ENCODE measurements around the gene HNRNPD. TPM values are rescaled to one million over a fixed set of nuclear protein-coding genes. Genes with fewer than 3 reads are reported as not detected.

The HNRNPD gene
- total and polyA plus RNA-seq, 12 donors = 32.2 to 430 (median 109) TPM

- no peaks in the 10 kb centered on the region for H3K27me3 ChIP-seq
- no peak overlapping the region for H3K4me3 ChIP-seq
- no peaks in the 10 kb centered on the region for H3K9me3 ChIP-seq (replicated peaks in 1 of 3)
- TF ChIP-seq, protein P1, sequence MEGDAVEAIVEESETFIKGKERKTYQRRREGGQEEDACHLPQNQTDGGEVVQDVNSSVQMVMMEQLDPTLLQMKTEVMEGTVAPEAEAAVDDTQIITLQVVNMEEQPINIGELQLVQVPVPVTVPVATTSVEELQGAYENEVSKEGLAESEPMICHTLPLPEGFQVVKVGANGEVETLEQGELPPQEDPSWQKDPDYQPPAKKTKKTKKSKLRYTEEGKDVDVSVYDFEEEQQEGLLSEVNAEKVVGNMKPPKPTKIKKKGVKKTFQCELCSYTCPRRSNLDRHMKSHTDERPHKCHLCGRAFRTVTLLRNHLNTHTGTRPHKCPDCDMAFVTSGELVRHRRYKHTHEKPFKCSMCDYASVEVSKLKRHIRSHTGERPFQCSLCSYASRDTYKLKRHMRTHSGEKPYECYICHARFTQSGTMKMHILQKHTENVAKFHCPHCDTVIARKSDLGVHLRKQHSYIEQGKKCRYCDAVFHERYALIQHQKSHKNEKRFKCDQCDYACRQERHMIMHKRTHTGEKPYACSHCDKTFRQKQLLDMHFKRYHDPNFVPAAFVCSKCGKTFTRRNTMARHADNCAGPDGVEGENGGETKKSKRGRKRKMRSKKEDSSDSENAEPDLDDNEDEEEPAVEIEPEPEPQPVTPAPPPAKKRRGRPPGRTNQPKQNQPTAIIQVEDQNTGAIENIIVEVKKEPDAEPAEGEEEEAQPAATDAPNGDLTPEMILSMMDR (IDR thresholded peaks at IDR 0.05) = peak; percentile 42 to 74 (median 58)
- TF ChIP-seq POLR2A (IDR thresholded peaks at IDR 0.05) = no peak
- intact Hi-C loops (cut with DNase I) = no loop called here
- DNase-seq = no peak
- H3K27ac ChIP-seq = no peak overlapping the region
- H3K4me1 ChIP-seq (replicated peaks in 1 of 2) = peaks cover 12 to 86% of the 10 kb centered on the region in 2 donors
- H3K36me3 ChIP-seq (replicated peaks in 1 of 2) = peaks cover 0 to 25% of the 10 kb centered on the region in 2 donors
- WGBS, 4 donors = 88 to 94% (median 89%) methylated on average over 4 of the region's 4 CpGs
Observed at GRCh38 chr4:82360298-82361177, 13.3 kb downstream of the HNRNPD start.

DNA sequence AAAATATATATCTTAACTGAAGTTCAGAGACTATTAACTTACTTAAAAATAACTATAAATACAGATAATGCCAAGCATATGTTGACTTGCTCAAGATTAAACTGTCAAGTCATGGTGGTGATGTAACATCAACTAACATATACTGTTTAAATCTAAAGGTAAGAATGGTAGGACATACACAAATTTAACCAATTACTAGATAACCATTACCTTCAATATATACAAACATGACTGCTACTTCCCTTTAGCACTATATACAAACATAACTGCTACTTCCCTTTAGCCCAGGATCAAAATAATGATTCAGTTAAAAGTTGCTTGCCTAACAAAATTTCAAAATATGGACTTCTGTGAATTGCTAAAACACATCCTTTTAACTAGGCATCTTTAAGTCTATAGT, 14.9 kb downstream of the HNRNPD start:
- Histone ChIP-seq H3K36me3 (replicated peaks in 1 of 2) (peaks cover 0 to 39% of the 10 kb centered on the region in 2 donors), H3K27ac (no peak overlapping the region), H3K4me3 (no peak overlapping the region), H3K9me3 (replicated peaks in 1 of 3) (no peaks in the 10 kb centered on the region), H3K27me3 (no peaks in the 10 kb centered on the region), H3K4me1 (replicated peaks in 1 of 2) (peaks cover 1 to 70% of the 10 kb centered on the region in 2 donors)
- TF ChIP-seq, protein P1 (IDR thresholded peaks at IDR 0.05) = no peak
- no peak for TF ChIP-seq POLR2A (IDR thresholded peaks at IDR 0.05)
- intact Hi-C loops (cut with DNase I) = loop anchor here in 1 of 2 donors (10.0 kb wide), 1 partner anchor 74 kb away; no protein-coding TSS in a partner anchor
- no peak for DNase-seq

GRCh38 chr4:82357640-82358039, 16.2 kb downstream of the HNRNPD start:
- peaks cover 3 to 70% of the 10 kb centered on the region in 2 donors for H3K4me1 ChIP-seq (replicated peaks in 1 of 2)
- WGBS, 4 donors = 67 to 91% (median 82%) methylated on average over 5 of the region's 5 CpGs
- H3K4me3 ChIP-seq = no peak overlapping the region
- TF ChIP-seq, protein P1 (IDR thresholded peaks at IDR 0.05) = no peak
- TF ChIP-seq POLR2A (IDR thresholded peaks at IDR 0.05) = no peak
- H3K9me3 ChIP-seq (replicated peaks in 1 of 3) = no peaks in the 10 kb centered on the region
- H3K36me3 ChIP-seq (replicated peaks in 1 of 2) = peaks cover 0 to 49% of the 10 kb centered on the region in 2 donors
- no peaks in the 10 kb centered on the region for H3K27me3 ChIP-seq
- intact Hi-C loops (cut with DNase I) = loop anchor here in 1 of 2 donors (10.0 kb wide), 1 partner anchor 73 kb away; no protein-coding TSS in a partner anchor
- no peak overlapping the region for H3K27ac ChIP-seq
- no peak for DNase-seq

- Histone ChIP-seq H3K27ac (no peak overlapping the region), H3K4me3 (no peak overlapping the region), H3K9me3 (replicated peaks in 1 of 3) (no peaks in the 10 kb centered on the region), H3K36me3 (replicated peaks in 1 of 2) (peaks cover 0 to 58% of the 10 kb centered on the region in 2 donors), H3K27me3 (no peaks in the 10 kb centered on the region), H3K4me1 (replicated peaks in 1 of 2) (peaks cover 17 to 47% of the 10 kb centered on the region in 2 donors)
- 90 to 95% (median 94%) methylated on average over 11 of the region's 11 CpGs for WGBS, 4 donors
- TF ChIP-seq POLR2A (IDR thresholded peaks at IDR 0.05) = no peak
- TF ChIP-seq, protein P1 (IDR thresholded peaks at IDR 0.05) = no peak
- intact Hi-C loops (cut with DNase I) = loop anchor here in 1 of 2 donors (10.0 kb wide), 1 partner anchor 70 kb away; no protein-coding TSS in a partner anchor
- no peak for DNase-seq
Observed at GRCh38 chr4:82354788-82355187, 19.0 kb downstream of the HNRNPD start.
